GM12878 (cell line): ENCODE data around the gene COL5A1. TPM values are rescaled to one million over a fixed set of nuclear protein-coding genes. Genes with fewer than 3 reads are reported as not detected.

Experiments used
- ATF3 ChIP-seq: IDR thresholded peaks from 2 replicates; pipeline ENCODE4 v1.6.1; 2011; ENCODE audit warnings: low read depth, mild to moderate bottlenecking, low read length, moderate library complexity, borderline replicate concordance; ENCODE audit errors: extremely low read depth
- CHD4 ChIP-seq: fragments of 200-600 bp; sonication (generic); IDR thresholded peaks from 2 replicates; pipeline ENCODE4 v1.6.1; 2016; ENCODE audit warnings: mild to moderate bottlenecking
- E2F4 ChIP-seq: IDR thresholded peaks from 2 replicates; pipeline ENCODE4 v1.6.1; 2012; ENCODE audit warnings: low read depth, low read length, improper control_type of control experiment
- ELK1 ChIP-seq: IDR thresholded peaks from 2 replicates; pipeline ENCODE4 v1.6.1; 2012; ENCODE audit warnings: low read depth, low read length, improper control_type of control experiment
- MAX ChIP-seq: IDR thresholded peaks from 2 replicates; pipeline ENCODE4 v1.6.1; 2012; ENCODE audit warnings: low read depth, low read length, improper control_type of control experiment
- REST ChIP-seq: IDR thresholded peaks from 2 replicates; pipeline ENCODE4 v1.6.1; 2012; ENCODE audit warnings: mild to moderate bottlenecking, low read depth, low read length
- SUPT20H ChIP-seq: IDR thresholded peaks from 2 replicates; pipeline ENCODE4 v1.6.1; 2011; ENCODE audit warnings: low read depth, mild to moderate bottlenecking, low read length, moderate library complexity, borderline replicate concordance; ENCODE audit not compliant: control insufficient read depth
- ZNF384 ChIP-seq: IDR thresholded peaks from 2 replicates; pipeline ENCODE4 v1.6.1; 2012; ENCODE audit warnings: low read depth, mild to moderate bottlenecking, low read length, improper control_type of control experiment, borderline replicate concordance
- ZNF687 ChIP-seq: fragments of 450-650 bp; IDR thresholded peaks from 2 replicates; pipeline ENCODE4 v1.6.1; 2017; ENCODE audit warnings: mild to moderate bottlenecking, moderate library complexity
- polyA plus RNA-seq, 11 experiments: library from polyadenylated mRNA; depleted of rRNA in 4 of 11; unstranded in 6 of 11; stranded (reverse) in 5 of 11; fragments of >200 nt; fragmentation: Nextera tagmentation in 4 of 11; fragmentation: Illumina TruSeq in 1 of 11; extraction: Ambion mirVana in 4 of 11; extraction: Trizol in 1 of 11; gene quantifications; 1 replicate in 1 of 11; 2 replicates in 10 of 11; pipeline versions ENCODE4 v1.2.1 to v1.2.3, GENCODE V29; 2011 to 2016; ENCODE audit warnings: inconsistent platforms in 2 of 11, missing spikeins in 2 of 11, low read depth in 1 of 11
- total RNA-seq, 4 experiments: library from RNA; depleted of rRNA in 3 of 4; stranded (reverse); fragments of >200 nt in 3 of 4; fragmentation: Illumina TruSeq in 1 of 4; extraction: Trizol in 1 of 4; gene quantifications; 2 replicates each; pipeline versions ENCODE4 v1.2.1 to v1.2.3, GENCODE V29; 2013 to 2021

Gene COL5A1
- total and polyA plus RNA-seq, 10 of the 15 experiments (the other 5 are each of a cell fraction or from before 2014, with no cell fraction given), result under 0.01 to 0.15 (median 0.13) TPM; not detected in 4

- TF ChIP-seq ZNF687, result no peak
- TF ChIP-seq E2F4, result no peak
- TF ChIP-seq REST, result no peak
- TF ChIP-seq MAX, result no peak
- no peak for TF ChIP-seq SUPT20H
- no peak for TF ChIP-seq ATF3
- no peak for TF ChIP-seq ELK1
- TF ChIP-seq ZNF384, result no peak
- no peak for TF ChIP-seq CHD4
These were observed 186.0 kb downstream of the COL5A1 start (continued) for GRCh38 chr9:134827559-134827958.
